ENCODE results near the gene BIN1.
A peak's percentile ranks its signal among the peaks of the same experiment; 100 is the strongest.
"Not testable (repeated sequence)": the region's sequence is repeated elsewhere in the genome, so short reads cannot be mapped to it uniquely, and the experiment has no call there.

Gene BIN1

GRCh38 chr2:127047716-127048617, 59.0 kb downstream of the BIN1 start:
- DNase-seq (ENCODE audit: low read depth): no peak

- no peak for DNase-seq (ENCODE audit: low read depth)
Measured at GRCh38 chr2:127047054-127047453, 59.9 kb downstream of the BIN1 start.

- no peak for DNase-seq (ENCODE audit: low read depth)
Measured at GRCh38 chr2:127046579-127046978, 60.4 kb downstream of the BIN1 start.

- no peak for DNase-seq (ENCODE audit: low read depth)
Measured at GRCh38 chr2:127045792-127046501, 61.0 kb downstream of the BIN1 start.

- no peak for DNase-seq (ENCODE audit: low read depth)
Measured at GRCh38 chr2:127044977-127045661, 61.8 kb downstream of the BIN1 start.

- no peak for DNase-seq (ENCODE audit: low read depth)
Measured at GRCh38 chr2:127044165-127044718, 62.7 kb downstream of the BIN1 start.

GRCh38 chr2:127043367-127044164, 63.4 kb downstream of the BIN1 start:
- DNase-seq (ENCODE audit: low read depth): no peak

- DNase-seq (ENCODE audit: low read depth): no peak
Measured at GRCh38 chr2:127041259-127041970, 65.5 kb downstream of the BIN1 start.

GRCh38 chr2:127040169-127040568, 66.8 kb downstream of the BIN1 start:
- no peak for DNase-seq (ENCODE audit: low read depth)

GRCh38 chr2:127039387-127040031, 67.4 kb downstream of the BIN1 start:
- DNase-seq (ENCODE audit: low read depth): no peak

GRCh38 chr2:127037476-127037875, 69.5 kb downstream of the BIN1 start:
- no peak for DNase-seq (ENCODE audit: low read depth)

- DNase-seq (ENCODE audit: low read depth): no peak
Measured at GRCh38 chr2:127034883-127035611, 71.9 kb downstream of the BIN1 start.

- DNase-seq (ENCODE audit: low read depth): no peak
Measured at GRCh38 chr2:127034051-127034450, 72.9 kb downstream of the BIN1 start.

- no peak for DNase-seq (ENCODE audit: low read depth)
Measured at GRCh38 chr2:127032621-127033020, 74.3 kb downstream of the BIN1 start.

- no peak for DNase-seq (ENCODE audit: low read depth)
Measured at GRCh38 chr2:127029350-127030051, 77.5 kb downstream of the BIN1 start.

GRCh38 chr2:127028745-127029144, 78.2 kb downstream of the BIN1 start:
- not testable (repeated sequence) for DNase-seq (ENCODE audit: low read depth)

- no peak for DNase-seq (ENCODE audit: low read depth)
Measured at GRCh38 chr2:127027715-127028114, 79.2 kb downstream of the BIN1 start.

- peak; percentile 54 for DNase-seq (ENCODE audit: low read depth)
Measured at GRCh38 chr2:127025359-127026166, 81.4 kb downstream of the BIN1 start.
